Endothelial cell of umbilical vein (primary cell): ENCODE results near the gene SYNPO2. TPM values are rescaled to one million over a fixed set of nuclear protein-coding genes. Genes with fewer than 3 reads are reported as not detected.

Source experiments
- BruUV-seq: library from RNA; stranded (reverse); fragments of 400-500 nt; replicated peaks from 2 replicates; lab custom pipeline; 2021; lab: Mats Ljungman, UMichigan
- CTCF ChIA-PET: fragments of 300-600, 350-600 bp; sonication (Branson Sonifier 250); formaldehyde crosslinking; loops from one replicate; lab custom pipeline; 2021; ENCODE audit warnings: antibody characterized with exemption, inconsistent platforms; lab: Charles Lee
- POLR2A ChIA-PET: fragments of 300-600, 350-600 bp; sonication (Branson Sonifier 250); formaldehyde crosslinking; loops from one replicate; lab custom pipeline; 2021; ENCODE audit warnings: antibody characterized with exemption, inconsistent platforms; lab: Charles Lee
- DNase-seq: peaks from one replicate; pipeline ENCODE4 v3.0.0-alpha.2; 2011; ENCODE audit warnings: low read depth, low spot score
- FAIRE-seq: peaks from 2 replicates; lab custom pipeline; 2011; peaks lifted over from hg19 to GRCh38; lab: Jason Lieb, UNC
- H2AFZ ChIP-seq: 2 replicates; pipeline ENCODE4 v1.6.0; 2012; ENCODE audit warnings: low read depth, low read length, control low read depth, inconsistent platforms
- H3K27ac ChIP-seq: 2 replicates; pipeline ENCODE4 v1.5.1; 2011; ENCODE audit warnings: low read depth, mild to moderate bottlenecking, control low read depth, low read length, moderate library complexity; ENCODE audit not compliant: insufficient read depth
- H3K27me3 ChIP-seq, 2 experiments: 2 replicates each; pipeline versions ENCODE4 v1.6.0 to v1.6.1; 2011; ENCODE audit warnings: low read length in 2 of 2, mixed read lengths in 1 of 2; ENCODE audit not compliant: control insufficient read depth in 2 of 2, insufficient read depth in 2 of 2
- H3K36me3 ChIP-seq, 2 experiments: 2 replicates in 1 of 2; 3 replicates in 1 of 2; pipeline ENCODE4 v1.5.1; 2011; ENCODE audit warnings: low read length in 2 of 2, mild to moderate bottlenecking in 1 of 2, moderate library complexity in 1 of 2; ENCODE audit not compliant: control insufficient read depth in 2 of 2, insufficient read depth in 2 of 2; ENCODE audit errors: extremely low read depth in 1 of 2
- H3K4me1 ChIP-seq: 3 replicates; pipeline ENCODE4 v1.5.1; 2011; ENCODE audit warnings: mild to moderate bottlenecking, low read length; ENCODE audit not compliant: control insufficient read depth, insufficient read depth; ENCODE audit errors: extremely low read depth
- H3K4me2 ChIP-seq: 2 replicates; pipeline ENCODE4 v1.6.1; 2011; ENCODE audit warnings: low read length, control low read depth, mixed read lengths; ENCODE audit not compliant: insufficient read depth
- H3K4me3 ChIP-seq, 3 experiments: fragments of 200-600 bp in 1 of 3; sonication (generic), shearing (Covaris generic) in 1 of 3; replicated peaks in 1 of 3; 2 replicates each; pipeline ENCODE4 v1.5.1; 2011 to 2016; ENCODE audit warnings: control low read depth in 3 of 3, low read length in 3 of 3, mild to moderate bottlenecking in 2 of 3, inconsistent platforms in 1 of 3, low read depth in 1 of 3, moderate library complexity in 1 of 3; ENCODE audit not compliant: insufficient read depth in 1 of 3
- H3K79me2 ChIP-seq: 2 replicates; pipeline ENCODE4 v1.6.0; 2012; ENCODE audit warnings: low read length, inconsistent platforms; ENCODE audit not compliant: control insufficient read depth, insufficient read depth
- H3K9ac ChIP-seq: replicated peaks from 2 replicates; pipeline ENCODE3; 2011; ENCODE audit warnings: low read length, control low read depth; ENCODE audit not compliant: insufficient read depth; ENCODE audit errors: extremely low read depth
- H3K9me1 ChIP-seq: replicated peaks from 3 replicates; pipeline ENCODE4 v1.6.0; 2011; ENCODE audit warnings: mild to moderate bottlenecking, low read length; ENCODE audit not compliant: control insufficient read depth, insufficient read depth; ENCODE audit errors: extremely low read depth
- H3K9me3 ChIP-seq: replicated peaks from 2 replicates; pipeline ENCODE4 v1.5.1; 2012; ENCODE audit warnings: low read length, inconsistent platforms; ENCODE audit not compliant: control insufficient read depth, insufficient read depth
- H4K20me1 ChIP-seq: replicated peaks from 2 replicates; pipeline ENCODE3; 2011; ENCODE audit warnings: mild to moderate bottlenecking, low read length; ENCODE audit not compliant: control insufficient read depth, insufficient read depth; ENCODE audit errors: extremely low read depth
- EZH2 ChIP-seq: IDR thresholded peaks from 2 replicates; pipeline ENCODE4 v1.6.1; 2012; ENCODE audit warnings: borderline replicate concordance, low read depth, mild to moderate bottlenecking, moderate library complexity, low read length, inconsistent platforms; ENCODE audit not compliant: severe bottlenecking
- FOS ChIP-seq: IDR thresholded peaks from 2 replicates; pipeline ENCODE4 v1.6.1; 2011; ENCODE audit warnings: mild to moderate bottlenecking, low read length, moderate library complexity, borderline replicate concordance; ENCODE audit not compliant: insufficient read depth
- GATA2 ChIP-seq: IDR thresholded peaks from 2 replicates; pipeline ENCODE4 v1.7.0; 2011; ENCODE audit warnings: low read depth, mild to moderate bottlenecking, moderate library complexity, mixed read lengths, low read length; ENCODE audit not compliant: insufficient read length, insufficient read depth
- JUN ChIP-seq: IDR thresholded peaks from 2 replicates; pipeline ENCODE4 v1.6.1; 2011; ENCODE audit warnings: borderline replicate concordance, low read depth; ENCODE audit not compliant: insufficient read length, insufficient read depth
- MAX ChIP-seq: IDR thresholded peaks from 2 replicates; pipeline ENCODE4 v1.6.1; 2011; ENCODE audit not compliant: insufficient read depth, insufficient read length
- POLR2AphosphoS5 ChIP-seq: IDR thresholded peaks from 2 replicates; pipeline ENCODE4 v1.6.1; 2012; ENCODE audit warnings: low read depth, mild to moderate bottlenecking, control low read depth, low read length, moderate library complexity; ENCODE audit not compliant: insufficient read depth
- dilution Hi-C: fragments of 300-500 bp; cut with MboI; formaldehyde crosslinking; loops from one replicate; pipeline ENCODE4 v1.15.0; 2019; ENCODE audit warnings: low sequenced_read_pairs; ENCODE audit not compliant: extremely low pct_ligation_motif_present
- intact Hi-C: fragments of 100-400 bp; cut with micrococcal nuclease; formaldehyde crosslinking; loops from one replicate; pipeline ENCODE4 v1.10.0; 2022
- polyA plus RNA-seq, 4 experiments: library from polyadenylated mRNA; depleted of rRNA in 3 of 4; stranded (reverse) in 3 of 4; unstranded in 1 of 4; fragments of >200 nt; gene quantifications; 2 replicates each; pipeline versions ENCODE4 v1.2.1 to v1.2.3, GENCODE V29; 2011 to 2012; ENCODE audit warnings: missing spikeins in 1 of 4
- total RNA-seq: library from RNA; stranded (reverse); gene quantifications from 2 replicates; pipeline ENCODE4 v1.2.3, GENCODE V29; 2021
- TF ChIP-seq, protein P1 (sequence below), 2 donors: IDR thresholded peaks; 1 replicate in 1 of 2; 2 replicates in 1 of 2; pipeline ENCODE4 v1.5.1; 2011; ENCODE audit warnings: low read length in 2 of 2, mild to moderate bottlenecking in 2 of 2, moderate library complexity in 2 of 2, control low read depth in 1 of 2, inconsistent platforms in 1 of 2, low read depth in 1 of 2; ENCODE audit not compliant: insufficient read depth in 1 of 2; ENCODE audit errors: extremely low read depth in 1 of 2

The SYNPO2 gene
- total and polyA plus RNA-seq, 2 donors (not counting 3 experiments of a cell fraction or from before 2014, with no cell fraction given), result 0.06 to 0.13 TPM

GRCh38 chr4:118967393-118967792 is 78.7 kb downstream of the SYNPO2 start:
- Histone ChIP-seq H3K9me1 (no peaks in the 10 kb centered on the region), H3K4me1 (no peaks in the 10 kb centered on the region), H3K36me3 (no peaks in the 10 kb centered on the region), H3K9ac (no peak overlapping the region), H2AFZ (no peak overlapping the region), H3K27me3 (peaks cover 0 to 2% of the 10 kb centered on the region in 2 experiments), H3K27ac (no peak overlapping the region), H3K4me3 (no peak overlapping the region), H3K9me3 (no peaks in the 10 kb centered on the region), H3K79me2 (no peaks in the 10 kb centered on the region), H4K20me1 (no peaks in the 10 kb centered on the region), H3K4me2 (no peak overlapping the region)
- FAIRE-seq (no peak), DNase-seq (no peak)
- ChIA-PET CTCF (interaction anchor here (0.6 to 7.3 kb wide), 6 partner anchors 23 to 543 kb away, joined by 3 to 79 read pairs (median 5); no protein-coding TSS in a partner anchor), POLR2A (no interaction called here)
- intact Hi-C loops, result loop anchor here (5.0 kb wide), 1 partner anchor 130 kb away; the partner anchor contains the start of gene SEC24D
- no TSS peak for BruUV-seq
- dilution Hi-C loops, result no loop called here
- TF ChIP-seq, protein P1, sequence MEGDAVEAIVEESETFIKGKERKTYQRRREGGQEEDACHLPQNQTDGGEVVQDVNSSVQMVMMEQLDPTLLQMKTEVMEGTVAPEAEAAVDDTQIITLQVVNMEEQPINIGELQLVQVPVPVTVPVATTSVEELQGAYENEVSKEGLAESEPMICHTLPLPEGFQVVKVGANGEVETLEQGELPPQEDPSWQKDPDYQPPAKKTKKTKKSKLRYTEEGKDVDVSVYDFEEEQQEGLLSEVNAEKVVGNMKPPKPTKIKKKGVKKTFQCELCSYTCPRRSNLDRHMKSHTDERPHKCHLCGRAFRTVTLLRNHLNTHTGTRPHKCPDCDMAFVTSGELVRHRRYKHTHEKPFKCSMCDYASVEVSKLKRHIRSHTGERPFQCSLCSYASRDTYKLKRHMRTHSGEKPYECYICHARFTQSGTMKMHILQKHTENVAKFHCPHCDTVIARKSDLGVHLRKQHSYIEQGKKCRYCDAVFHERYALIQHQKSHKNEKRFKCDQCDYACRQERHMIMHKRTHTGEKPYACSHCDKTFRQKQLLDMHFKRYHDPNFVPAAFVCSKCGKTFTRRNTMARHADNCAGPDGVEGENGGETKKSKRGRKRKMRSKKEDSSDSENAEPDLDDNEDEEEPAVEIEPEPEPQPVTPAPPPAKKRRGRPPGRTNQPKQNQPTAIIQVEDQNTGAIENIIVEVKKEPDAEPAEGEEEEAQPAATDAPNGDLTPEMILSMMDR (IDR thresholded peaks at IDR 0.05; ENCODE audit: extremely low read depth in 1 of 2, insufficient read depth in 1 of 2, low read depth in 1 of 2, low read length in 2 of 2), result no peak
- TF ChIP-seq MAX (no peak), FOS (no peak), POLR2AphosphoS5 (no peak), JUN (no peak), GATA2 (no peak), EZH2 (no peak)
